HEK293T (cell line): Measurements from ENCODE around the gene RASSF3.

ENCODE experiments used
- ARNT ChIP-seq: fragments of 450-650 bp; IDR thresholded peaks from 2 replicates; pipeline ENCODE4 v1.6.1; 2017; ENCODE audit warnings: mild to moderate bottlenecking
- ELF4 ChIP-seq: fragments of 450-650 bp; IDR thresholded peaks from 2 replicates; pipeline ENCODE4 v1.6.1; 2017; ENCODE audit warnings: antibody characterized with exemption
- FOXK2 ChIP-seq: fragments of 450-650 bp; IDR thresholded peaks from 2 replicates; pipeline ENCODE4 v1.6.1; 2016; ENCODE audit warnings: mild to moderate bottlenecking
- LEF1 ChIP-seq: fragments of 450-650 bp; IDR thresholded peaks from 2 replicates; pipeline ENCODE4 v1.6.1; 2017; ENCODE audit warnings: mild to moderate bottlenecking, borderline replicate concordance
- SP1 ChIP-seq: fragments of 450-650 bp; IDR thresholded peaks from 2 replicates; pipeline ENCODE4 v1.6.1; 2017
- SUZ12 ChIP-seq: fragments of 450-650 bp; IDR thresholded peaks from 2 replicates; pipeline ENCODE4 v1.6.1; 2016; ENCODE audit warnings: mild to moderate bottlenecking
- TF ChIP-seq, protein P1 (sequence below): fragments of 450-650 bp; IDR thresholded peaks from 2 replicates; pipeline ENCODE4 v1.6.1; 2016

DNA sequence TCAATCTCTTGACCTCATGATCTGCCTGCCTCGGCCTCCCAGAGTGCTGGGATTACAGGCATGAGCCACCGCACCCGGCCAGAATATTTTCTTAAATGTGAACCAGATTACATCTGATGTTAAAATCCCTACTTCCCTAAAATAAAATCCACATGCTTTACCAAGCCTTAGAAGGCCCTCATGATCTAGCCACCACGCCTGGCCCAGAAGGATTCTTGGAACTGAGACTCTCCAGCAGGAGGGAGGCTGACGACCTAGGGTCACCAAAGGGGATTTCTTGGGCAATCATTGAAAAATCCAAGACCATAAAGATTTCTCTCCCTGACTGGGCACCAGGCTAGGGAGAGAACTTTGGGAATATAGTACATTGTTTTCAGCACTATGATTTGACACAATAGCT, 25.2 kb upstream of the RASSF3 start:
- TF ChIP-seq SP1 (no peak), LEF1 (no peak), ELF4 (no peak), SUZ12 (no peak), ARNT (no peak), FOXK2 (no peak)
- TF ChIP-seq, protein P1, sequence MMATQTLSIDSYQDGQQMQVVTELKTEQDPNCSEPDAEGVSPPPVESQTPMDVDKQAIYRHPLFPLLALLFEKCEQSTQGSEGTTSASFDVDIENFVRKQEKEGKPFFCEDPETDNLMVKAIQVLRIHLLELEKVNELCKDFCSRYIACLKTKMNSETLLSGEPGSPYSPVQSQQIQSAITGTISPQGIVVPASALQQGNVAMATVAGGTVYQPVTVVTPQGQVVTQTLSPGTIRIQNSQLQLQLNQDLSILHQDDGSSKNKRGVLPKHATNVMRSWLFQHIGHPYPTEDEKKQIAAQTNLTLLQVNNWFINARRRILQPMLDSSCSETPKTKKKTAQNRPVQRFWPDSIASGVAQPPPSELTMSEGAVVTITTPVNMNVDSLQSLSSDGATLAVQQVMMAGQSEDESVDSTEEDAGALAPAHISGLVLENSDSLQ = no peak
